ENCODE data around the gene DIAPH3.
"Not testable (repeated sequence)": the region's sequence is repeated elsewhere in the genome, so short reads cannot be mapped to it uniquely, and the experiment has no call there.

DIAPH3 gene

DNA sequence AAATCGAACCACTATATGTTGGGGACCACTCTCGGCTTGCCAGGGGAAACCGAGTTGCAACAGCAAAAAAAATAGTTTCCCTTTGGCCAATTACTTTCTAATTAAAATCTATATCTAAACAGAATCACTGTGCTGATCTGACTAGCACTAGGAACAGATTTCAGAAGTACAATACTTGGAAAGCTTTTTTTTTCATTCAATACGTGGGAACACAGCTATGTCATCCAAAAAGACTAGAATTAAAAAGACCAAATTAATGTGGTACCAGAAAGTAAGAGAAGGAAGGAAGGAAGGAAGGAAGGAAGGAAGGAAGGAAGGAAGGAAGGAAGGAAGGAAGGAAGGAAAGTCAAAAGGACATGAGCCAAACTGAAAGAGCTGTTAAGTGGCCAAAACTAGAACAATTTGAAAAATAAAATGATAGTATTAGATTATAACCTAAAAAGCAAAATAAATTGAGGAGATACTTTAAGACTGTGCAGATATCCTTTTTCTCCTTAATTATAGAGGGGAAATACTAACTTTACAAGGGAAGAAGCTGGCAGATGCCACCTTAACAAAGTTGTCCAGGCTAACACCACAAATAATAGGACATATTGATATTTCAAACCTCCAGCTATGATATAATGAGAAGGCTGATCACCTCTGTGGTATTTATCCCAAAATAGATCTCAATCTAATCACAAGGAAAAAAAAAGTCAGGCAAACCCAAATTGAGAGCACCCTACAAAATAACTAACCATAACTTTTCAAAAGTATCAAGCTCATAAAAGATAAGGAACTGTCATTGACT lies 63.9 kb downstream of the DIAPH3 start:
- DNase-seq (ENCODE audit: low spot score), result no peak

DNA sequence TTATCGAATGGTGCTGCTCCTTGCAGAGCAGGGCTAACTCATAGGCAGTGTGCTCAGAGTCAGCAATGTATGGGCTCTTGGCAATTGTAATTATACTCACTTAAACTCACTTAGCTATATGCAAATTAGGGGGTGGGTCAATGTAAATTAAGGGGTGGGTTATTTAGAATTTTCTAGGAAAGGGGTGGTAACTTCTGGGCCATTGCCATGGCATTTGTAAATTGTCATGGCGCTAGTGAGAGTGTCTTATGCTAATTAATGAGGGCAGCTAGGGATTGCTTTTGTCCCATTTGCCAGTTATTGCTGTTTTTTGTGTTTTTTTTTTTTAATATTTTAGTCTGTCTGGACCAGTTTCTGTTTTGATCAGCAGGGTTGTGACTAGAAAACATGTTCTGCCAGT lies 68.4 kb downstream of the DIAPH3 start:
- DNase-seq (ENCODE audit: low spot score), result no peak

DNA sequence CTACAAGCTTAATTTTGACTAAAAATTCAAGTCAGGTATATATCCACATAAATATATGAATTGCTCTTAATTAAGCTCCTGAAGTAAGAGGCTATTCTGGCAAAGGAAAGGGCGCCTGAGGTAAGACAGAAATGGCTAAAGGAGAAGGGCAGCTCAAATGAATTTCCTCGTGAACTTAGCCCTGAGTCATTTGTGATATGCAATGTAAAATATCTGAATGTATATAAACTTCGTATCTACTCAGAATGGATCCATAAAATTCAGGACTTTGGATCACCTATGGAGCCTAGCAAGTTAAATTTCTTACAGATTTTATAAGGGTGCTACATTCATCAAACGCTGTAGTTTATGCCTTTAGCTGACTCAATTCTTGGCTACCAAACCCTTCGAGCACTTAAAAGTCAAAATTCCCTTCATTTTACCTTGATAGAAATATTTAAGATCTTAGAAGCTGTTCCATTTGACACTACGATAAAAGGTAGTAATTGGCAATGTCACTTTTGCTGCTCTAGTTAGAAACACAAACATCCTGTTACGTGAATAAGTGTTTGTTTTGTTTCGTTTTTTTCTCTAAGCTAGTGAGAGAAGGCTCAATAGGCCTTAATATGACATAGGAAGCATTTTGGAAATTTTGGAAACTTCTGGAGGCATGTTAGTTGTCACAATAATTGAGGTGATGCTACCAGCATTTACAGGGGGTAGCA lies 69.2 kb downstream of the DIAPH3 start:
- DNase-seq (ENCODE audit: low spot score), result no peak

DNA sequence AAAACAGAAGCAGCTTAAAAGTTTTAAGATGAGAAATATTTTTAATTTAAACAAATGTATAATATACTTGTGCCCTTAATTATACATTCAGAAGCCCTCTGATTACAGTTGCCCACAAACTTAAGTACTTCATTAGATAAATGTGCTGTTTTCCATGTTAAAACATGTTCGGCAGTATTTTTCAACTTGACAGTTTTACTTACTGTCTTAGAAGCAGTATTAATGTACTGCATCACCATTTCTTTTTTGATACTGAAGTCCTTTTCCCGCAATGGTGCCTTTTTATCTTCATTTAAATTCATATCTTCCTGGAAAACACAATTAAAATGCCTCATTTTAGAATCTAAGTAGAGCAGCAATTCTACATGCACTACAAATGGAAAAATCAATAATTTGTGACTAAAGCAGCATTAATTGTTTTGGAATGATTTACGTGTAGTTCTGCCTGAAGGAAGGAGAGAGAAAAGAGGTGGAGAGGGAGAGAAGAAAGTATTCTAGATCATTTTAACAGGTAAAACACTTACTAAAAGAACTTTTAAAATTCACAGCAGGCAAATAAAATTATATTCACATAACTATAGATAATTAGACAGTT lies 70.2 kb downstream of the DIAPH3 start:
- DNase-seq (ENCODE audit: low spot score), result no peak

DNA sequence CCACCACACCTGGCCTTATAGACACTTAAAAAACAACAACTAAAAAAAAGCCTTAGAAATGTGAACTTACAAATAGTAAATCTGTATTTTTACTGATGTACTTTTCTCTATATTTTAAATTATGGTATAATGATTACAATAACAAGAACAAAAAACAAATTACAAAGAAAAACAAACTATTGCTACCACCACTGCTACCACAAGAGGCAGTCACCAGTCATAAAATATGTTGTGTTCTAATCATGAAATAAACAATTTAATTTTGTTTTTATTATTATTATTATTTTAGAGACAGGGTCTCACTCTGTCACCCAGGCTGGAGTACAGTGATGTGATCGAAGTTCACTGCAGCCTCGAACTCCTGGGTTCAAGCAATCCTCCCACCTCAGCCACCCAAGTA lies 72.2 kb downstream of the DIAPH3 start:
- no peak for DNase-seq (ENCODE audit: low spot score)

DNA sequence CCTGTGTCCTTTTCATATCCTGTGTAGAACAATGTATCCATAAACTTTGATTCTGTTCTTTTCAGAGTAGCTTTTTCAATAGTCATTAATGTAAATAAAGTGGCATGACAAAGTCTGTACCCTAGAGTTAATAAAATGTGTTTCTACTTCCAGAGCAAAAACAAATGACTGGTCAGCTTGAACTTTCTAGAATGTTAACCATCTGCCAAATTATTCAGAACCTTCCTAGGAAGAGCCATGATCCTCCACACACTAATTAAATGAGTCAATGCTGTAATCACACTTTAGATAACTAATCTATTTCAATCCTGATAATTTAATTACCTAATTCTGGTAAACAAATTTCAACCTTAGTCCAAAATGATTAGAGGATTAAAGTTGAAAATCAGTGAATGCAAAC lies 73.2 kb downstream of the DIAPH3 start:
- peak; percentile 47 for DNase-seq (ENCODE audit: low spot score)

DNA sequence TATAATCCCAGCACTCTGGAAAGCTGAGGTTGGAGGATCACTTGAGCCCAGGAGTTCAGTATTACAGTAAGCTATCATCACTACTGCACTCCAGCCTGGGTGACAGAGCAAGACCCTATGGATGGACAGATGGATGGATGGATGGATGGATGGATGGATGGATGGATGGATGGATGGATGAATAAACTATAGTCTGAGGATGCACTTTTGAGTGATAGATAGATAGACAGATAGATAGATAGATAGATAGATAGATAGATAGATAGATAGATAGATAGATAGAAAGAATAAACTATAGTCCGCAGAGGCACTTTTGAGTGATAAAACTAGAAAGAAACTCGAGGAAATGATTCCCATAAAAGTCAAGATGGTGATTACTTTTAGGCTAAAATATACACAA lies 79.9 kb downstream of the DIAPH3 start:
- not testable (repeated sequence) for DNase-seq (ENCODE audit: low spot score)

DNA sequence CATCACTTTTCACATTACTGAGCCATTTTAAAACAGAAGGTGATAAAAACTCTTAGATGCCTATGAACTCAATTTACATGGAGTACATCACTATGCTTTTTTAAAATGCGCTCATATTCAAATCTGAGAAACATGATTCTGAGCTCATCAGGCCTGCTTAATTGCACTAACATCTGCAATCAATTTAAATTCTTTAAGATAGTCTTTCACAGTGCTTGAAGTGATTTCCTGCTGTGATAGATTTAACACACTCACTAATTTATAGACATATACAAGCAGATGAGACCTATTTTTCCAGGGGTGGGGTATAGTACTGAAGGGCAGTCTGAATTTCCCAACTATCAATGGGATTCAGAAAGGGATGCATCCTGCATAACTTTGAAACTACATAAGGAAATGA lies 82.9 kb downstream of the DIAPH3 start:
- DNase-seq (ENCODE audit: low spot score), result no peak

DNA sequence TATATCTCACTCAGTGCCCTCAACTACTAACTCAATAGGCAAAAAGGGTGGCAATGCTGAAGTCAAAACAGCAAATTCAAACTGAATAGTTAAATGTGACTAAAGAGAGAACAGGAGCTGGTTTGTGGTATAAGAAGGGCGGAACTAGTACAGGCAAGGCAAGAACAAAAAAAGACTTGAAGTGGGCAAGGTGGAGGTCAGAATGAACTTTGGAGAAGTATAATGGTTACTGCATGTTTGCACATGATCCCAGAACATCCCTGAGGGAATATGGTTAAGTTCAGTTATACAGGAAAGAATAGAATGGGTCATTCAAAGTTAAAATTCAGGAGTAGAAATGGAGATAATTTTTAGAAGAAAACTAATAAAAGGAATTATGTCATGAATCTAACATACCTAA lies 85.5 kb downstream of the DIAPH3 start:
- no peak for DNase-seq (ENCODE audit: low spot score)

DNA sequence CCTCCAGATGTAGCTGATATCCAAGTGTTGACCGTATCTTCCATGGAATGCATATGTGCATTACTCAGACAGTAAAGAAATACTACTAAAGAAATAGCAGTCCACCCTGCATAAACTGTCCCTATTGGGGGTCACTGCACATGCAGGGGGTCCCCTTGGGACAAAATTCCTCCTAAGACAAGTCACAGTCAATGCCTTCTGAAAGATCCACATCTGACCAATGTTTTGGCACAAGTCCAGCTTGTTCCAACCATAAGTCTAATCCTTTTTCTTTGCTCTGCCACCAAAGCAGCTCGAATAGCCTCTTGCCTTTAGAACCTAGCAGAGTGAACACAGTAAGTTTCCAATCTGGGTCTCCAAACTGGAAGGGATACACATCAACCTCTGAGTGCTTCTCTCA lies 87.9 kb downstream of the DIAPH3 start:
- DNase-seq (ENCODE audit: low spot score), result no peak

DNA sequence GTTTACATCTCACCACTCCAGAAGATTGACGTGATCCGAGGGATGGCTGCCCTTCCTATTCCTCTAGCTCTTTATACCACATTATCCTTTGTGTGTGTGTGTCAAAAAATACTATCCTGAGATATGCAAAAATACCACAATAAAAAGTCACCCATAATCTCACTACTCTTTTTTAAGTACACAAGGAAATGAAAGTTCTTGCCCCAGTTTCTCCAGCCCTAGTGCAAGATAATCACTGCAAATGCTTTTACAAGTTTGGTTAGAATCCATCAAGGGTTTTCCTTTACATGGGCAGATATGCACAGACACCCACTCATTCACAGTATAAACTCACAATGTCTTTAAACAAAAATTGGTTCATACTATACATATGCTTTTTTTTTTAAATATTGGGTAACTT lies 89.3 kb downstream of the DIAPH3 start:
- no peak for DNase-seq (ENCODE audit: low spot score)

DNA sequence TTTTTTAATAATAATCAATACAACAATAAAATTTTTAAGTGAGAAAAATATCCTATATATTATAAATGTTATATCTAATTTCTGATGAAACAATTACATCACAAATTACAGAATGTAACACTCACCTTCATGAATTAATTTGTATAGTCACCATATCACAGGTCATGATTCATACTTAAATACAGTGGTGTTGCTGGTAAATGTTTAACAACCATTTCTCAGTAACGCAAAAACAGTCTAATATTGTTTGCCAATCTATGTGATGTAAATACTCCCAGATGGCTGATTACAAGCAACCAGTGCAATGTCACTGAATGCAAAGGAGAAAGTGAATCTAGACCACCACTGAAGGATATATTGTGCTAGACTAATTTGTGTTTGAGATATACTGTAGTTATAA lies 97.5 kb downstream of the DIAPH3 start:
- DNase-seq (ENCODE audit: low spot score), result no peak

DNA sequence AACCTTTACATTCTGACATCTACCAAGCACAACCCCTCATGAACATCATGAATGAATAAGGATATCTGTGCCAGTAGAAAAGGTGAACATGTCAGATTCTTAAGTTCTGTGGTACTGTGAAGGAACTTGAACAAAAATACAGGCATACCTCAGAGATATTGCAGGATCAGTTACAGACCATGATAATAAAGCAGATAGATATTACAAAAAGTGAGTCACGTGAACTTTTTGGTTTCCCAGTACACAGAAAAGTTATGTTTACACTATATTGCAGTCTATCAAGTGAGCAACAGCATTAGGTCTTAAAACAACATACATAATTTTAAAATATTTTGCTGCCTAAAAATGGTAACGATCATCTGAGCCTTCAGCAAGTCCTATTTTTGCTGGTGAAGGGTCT lies 101.2 kb downstream of the DIAPH3 start:
- DNase-seq (ENCODE audit: low spot score), result no peak

DNA sequence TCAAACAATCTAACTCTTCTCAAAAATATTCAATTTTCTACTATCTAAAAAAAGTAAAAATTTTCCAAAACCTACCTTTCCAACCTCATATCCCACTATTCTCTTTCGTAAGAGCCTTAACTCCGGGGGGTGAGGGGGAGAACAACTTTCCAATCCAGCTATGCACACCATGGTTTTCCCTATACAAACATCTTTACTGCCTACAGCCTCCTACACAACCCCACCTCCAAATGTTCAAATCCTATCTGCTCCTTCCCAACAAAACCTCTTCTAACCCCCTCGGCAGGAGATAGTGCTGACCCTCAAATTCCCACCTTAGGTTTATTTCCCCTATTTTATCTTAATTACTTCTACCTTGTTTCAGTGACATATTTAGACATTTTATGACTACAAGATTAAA lies 102.0 kb downstream of the DIAPH3 start:
- no peak for DNase-seq (ENCODE audit: low spot score)

DNA sequence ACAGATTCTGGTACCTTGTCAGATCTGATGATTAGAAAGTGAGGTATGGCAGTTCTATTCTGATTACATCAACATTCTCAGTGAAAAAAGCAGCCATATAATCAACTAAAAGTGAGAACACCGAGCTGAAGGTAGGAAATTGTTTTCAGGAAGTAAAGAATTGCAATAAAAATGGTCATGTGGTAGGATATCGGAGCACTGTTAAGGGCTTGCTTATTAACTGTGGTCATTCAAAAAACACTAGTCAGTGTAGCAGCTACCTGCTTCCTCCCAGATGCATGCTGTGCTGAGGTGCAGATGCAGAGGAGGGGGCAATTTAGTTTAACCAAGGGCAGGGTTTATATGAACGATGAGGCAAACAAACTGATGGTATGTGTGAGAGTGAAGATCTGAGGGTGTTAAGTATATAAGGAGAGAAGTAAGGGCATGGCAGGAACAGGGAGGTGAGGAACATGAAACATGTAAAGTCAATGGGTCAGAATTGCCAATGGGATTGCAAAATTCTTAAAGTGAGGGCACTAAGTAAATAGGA lies 111.9 kb downstream of the DIAPH3 start:
- no peak for DNase-seq (ENCODE audit: low spot score)

DNA sequence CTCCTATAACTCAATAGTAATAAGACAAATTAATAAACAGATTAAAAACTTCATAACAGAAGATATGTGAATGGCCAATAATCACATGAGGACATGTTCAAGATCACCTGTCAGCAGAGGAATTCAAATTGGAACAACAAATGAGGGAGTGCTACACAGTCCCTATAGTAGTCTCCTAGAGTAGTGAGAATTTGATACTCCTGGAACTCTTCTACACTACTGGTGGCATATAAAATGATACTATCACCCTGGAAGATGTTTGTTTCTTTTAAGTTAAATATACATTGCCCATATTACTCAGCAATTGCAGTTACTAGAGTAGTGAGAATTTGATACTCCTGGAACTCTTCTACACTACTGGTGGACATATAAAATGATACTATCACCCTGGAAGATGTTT lies 115.4 kb downstream of the DIAPH3 start:
- DNase-seq (ENCODE audit: low spot score), result not testable (repeated sequence)

DNA sequence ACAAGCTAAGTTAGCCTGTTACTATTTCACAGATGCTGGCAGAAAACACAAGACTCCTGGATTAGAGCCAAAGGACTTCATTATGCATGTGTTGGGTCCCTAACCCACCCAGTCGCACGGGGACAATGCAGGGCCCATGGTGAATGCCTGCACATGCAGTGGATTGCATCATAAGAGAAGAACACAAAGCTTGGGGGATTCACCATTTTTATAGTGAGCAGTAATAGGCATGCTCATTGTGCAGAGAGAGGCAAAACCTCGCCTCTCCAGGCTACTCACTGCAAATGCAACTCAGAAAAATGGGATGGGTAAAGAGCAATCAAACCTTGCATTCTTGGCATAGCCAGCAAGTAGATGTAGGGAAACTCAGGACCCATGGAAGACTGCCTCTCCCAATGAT lies 115.8 kb downstream of the DIAPH3 start:
- DNase-seq (ENCODE audit: low spot score), result no peak

DNA sequence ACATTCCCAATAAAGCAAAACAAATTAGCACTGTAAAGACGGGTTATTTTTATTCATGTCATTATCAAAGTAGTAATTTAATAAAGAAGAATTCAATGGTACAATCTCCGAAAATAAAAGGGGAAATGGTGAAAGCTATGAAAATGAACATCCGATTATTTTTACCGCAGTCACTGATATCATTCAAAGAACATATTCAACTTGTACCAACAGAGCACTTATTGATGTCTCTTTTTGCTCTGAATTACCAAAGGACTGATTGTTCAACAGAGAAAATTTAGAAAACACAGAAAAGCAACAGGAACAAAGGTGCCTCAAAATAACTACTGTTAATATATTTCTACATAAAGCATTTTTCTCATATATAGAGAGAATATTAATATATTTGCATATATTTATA lies 119.4 kb downstream of the DIAPH3 start:
- DNase-seq (ENCODE audit: low spot score), result no peak

DNA sequence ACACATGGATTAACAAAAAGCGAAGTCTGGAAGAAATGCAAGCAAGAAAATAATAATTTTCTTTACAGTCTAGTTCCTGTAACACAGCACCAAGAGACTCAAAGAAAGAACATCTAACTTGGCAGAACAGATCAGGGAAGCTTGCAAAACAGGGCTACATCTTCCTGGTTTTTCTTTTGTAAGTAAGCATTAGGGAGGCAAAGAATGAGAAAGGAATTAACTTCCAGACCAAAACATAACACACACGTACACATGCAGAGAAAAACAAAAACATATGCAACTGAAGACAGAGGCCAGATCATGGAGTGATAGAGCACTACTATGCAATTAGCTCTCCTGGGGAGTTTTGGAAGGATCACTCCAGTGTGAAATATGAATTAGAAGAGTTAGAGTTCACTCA lies 120.5 kb downstream of the DIAPH3 start:
- DNase-seq (ENCODE audit: low spot score), result peak; percentile 24

DNA sequence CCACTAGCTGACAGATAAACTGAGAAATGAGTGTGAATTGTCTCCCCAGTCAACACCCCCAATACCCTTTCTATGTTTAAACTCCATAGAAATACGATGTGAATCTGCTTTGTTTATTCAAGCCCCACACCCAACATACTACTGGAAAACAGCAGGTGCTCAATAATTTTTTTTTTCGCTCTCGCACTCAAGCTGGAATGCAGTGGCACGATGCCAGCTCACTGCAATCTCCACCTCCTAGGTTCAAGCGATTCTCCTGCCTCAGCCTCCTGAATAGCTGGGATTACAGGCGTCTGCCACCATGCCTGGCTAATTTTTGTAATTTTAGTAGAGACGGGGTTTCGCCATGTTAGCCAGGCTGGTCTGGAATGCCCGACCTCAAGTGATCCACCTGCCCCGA lies 123.1 kb downstream of the DIAPH3 start:
- not testable (repeated sequence) for DNase-seq (ENCODE audit: low spot score)

DNA sequence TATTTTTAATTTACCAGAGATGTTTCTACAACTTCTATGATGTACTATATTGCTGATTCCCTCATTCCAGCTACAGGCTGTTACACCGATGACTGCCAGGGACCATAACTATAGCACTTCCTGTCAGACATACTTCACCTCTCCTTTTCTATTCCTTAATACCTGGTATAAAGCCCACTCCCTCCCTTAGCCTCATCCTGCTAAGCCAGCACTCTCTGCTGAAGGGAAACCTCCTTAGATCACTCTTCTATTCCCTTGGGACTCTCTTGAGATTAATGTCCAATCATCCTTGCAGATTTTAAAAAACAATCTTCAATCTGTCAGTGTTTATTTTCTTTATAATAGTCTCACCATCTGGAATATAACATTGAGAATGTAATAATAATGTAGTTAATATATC lies 127.9 kb downstream of the DIAPH3 start:
- no peak for DNase-seq (ENCODE audit: low spot score)

DNA sequence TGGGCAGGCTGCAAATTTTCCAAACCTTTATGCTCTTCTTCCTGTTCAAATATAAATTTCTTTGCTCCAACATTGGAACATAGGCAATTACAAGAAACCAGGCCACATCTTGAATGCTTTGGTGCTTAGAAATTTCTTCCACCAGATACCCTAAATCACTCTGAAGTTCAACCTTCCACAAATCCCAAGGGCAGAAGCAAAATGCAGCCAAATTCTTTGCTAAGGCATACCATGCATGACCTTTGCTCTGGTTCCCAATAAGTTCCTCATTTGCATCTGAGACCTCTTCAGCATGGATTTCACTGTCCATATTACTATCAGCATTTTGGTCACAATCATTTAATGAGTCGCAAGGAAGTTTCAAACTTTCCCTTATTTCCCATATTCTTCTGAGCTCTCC lies 130.9 kb downstream of the DIAPH3 start:
- no peak for DNase-seq (ENCODE audit: low spot score)

DNA sequence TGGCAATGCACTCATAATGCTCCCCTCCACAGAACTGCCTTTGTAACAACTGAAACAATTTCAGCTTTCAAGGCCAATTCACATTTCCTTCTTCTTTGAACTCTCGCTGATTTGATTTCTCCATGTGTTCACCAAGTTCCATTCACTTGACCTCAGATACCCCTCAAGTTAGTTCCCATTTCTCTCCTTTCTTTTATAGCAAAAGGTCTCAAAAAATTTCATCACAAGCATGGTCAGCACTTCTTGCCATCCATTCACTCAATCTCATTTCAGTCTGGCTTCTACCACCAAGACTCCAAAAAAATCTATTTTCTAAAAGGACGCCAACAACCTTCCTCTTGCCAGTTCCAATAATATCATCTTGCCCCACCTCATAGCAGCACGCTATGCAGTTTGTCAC lies 135.7 kb downstream of the DIAPH3 start:
- DNase-seq (ENCODE audit: low spot score), result no peak
